Gastrocnemius medialis (tissue), 4 donors: ENCODE data around the gene MID2. TPM values are rescaled to one million over a fixed set of nuclear protein-coding genes. Genes with fewer than 3 reads are reported as not detected.

Experiments
- ATAC-seq, 2 donors: fragments of 150-250 bp; one replicate each; pipeline ENCODE4 v1.9.1; 2016
- DNase-seq, 2 donors: peaks; one replicate each; pipeline ENCODE4 v3.0.0-alpha.2; 2019
- H3K27ac ChIP-seq, 4 donors: fragments of 200-600 bp; sonication (generic); 1 replicate in 1 of 4; 2 replicates in 3 of 4; pipeline ENCODE4 v1.5.1; 2016 to 2018; ENCODE audit warnings: mild to moderate bottlenecking in 2 of 4, moderate library complexity in 1 of 4
- H3K27me3 ChIP-seq, 3 donors: fragments of 200-600 bp; sonication (generic) in 2 of 3; 1 replicate in 1 of 3; 2 replicates in 2 of 3; pipeline versions ENCODE4 v1.5.1 to v1.6.0; 2016 to 2019; ENCODE audit warnings: mild to moderate bottlenecking in 1 of 3, moderate library complexity in 1 of 3
- H3K36me3 ChIP-seq, 2 donors: fragments of 200-600 bp; sonication (generic) in 1 of 2; one replicate each; pipeline ENCODE4 v1.5.1; 2017 to 2018
- H3K4me1 ChIP-seq, 2 donors: fragments of 200-600 bp; sonication (generic) in 1 of 2; one replicate each; pipeline ENCODE4 v1.5.1; 2016 to 2017; ENCODE audit warnings: mild to moderate bottlenecking in 2 of 2
- H3K4me3 ChIP-seq, 4 donors: fragments of 200-600 bp; sonication (generic) in 3 of 4; 1 replicate in 1 of 4; 2 replicates in 3 of 4; pipeline ENCODE4 v1.5.1; 2016 to 2019; ENCODE audit warnings: mild to moderate bottlenecking in 2 of 4
- H3K9me3 ChIP-seq, 3 donors: fragments of 200-600 bp; sonication (generic) in 2 of 3; 1 replicate in 1 of 3; 2 replicates in 2 of 3; pipeline ENCODE4 v1.5.1; 2016 to 2019
- CTCF ChIP-seq, 5 experiments: fragments of 450-650 bp in 3 of 5; fragments of 200-600 bp in 2 of 5; sonication (generic) in 2 of 5; IDR thresholded peaks in 4 of 5; conservative IDR thresholded peaks in 1 of 5; 1 replicate in 4 of 5; 2 replicates in 1 of 5; pipeline ENCODE4 v1.5.1; 2016 to 2019; ENCODE audit warnings: antibody characterized with exemption in 5 of 5, mild to moderate bottlenecking in 3 of 5, moderate library complexity in 3 of 5
- POLR2A ChIP-seq, 2 donors: fragments of 450-650 bp; IDR thresholded peaks; one replicate each; pipeline ENCODE4 v1.6.1; 2017; ENCODE audit warnings: antibody characterized with exemption in 2 of 2, mild to moderate bottlenecking in 2 of 2, moderate library complexity in 2 of 2
- in situ Hi-C, 4 donors: fragments of 200-750 bp; cut with MboI; loops; one replicate each; pipeline versions ENCODE4 v1.15.0 to v1.8.0; 2017; ENCODE audit warnings: low sequenced_read_pairs in 4 of 4
- intact Hi-C: fragments of 100-400 bp; cut with DNase I; formaldehyde crosslinking; loops from one replicate; pipeline ENCODE4 v1.15.1; 2023; ENCODE audit warnings: low total_unique reads
- total RNA-seq, 4 donors: library from RNA; depleted of rRNA; stranded (reverse); fragments of >200 nt; gene quantifications; one replicate each; pipeline versions ENCODE4 v1.1.0 to v1.2.3, GENCODE V29; 2016

The MID2 gene
- total RNA-seq, 4 donors from 2014 or later = 20.5 to 25.4 (median 23.9) TPM

- in situ Hi-C loops (no loop called here), intact Hi-C loops (no loop called here)
- no peaks in the 10 kb centered on the region for H3K4me1 ChIP-seq
- no peaks in the 10 kb centered on the region for H3K36me3 ChIP-seq
- H3K4me3 ChIP-seq = no peak overlapping the region
- H3K9me3 ChIP-seq = peaks cover 0 to 12% (median 0%) of the 10 kb centered on the region in 3 donors
- no peak for TF ChIP-seq POLR2A (IDR thresholded peaks at IDR 0.05)
- TF ChIP-seq CTCF (IDR thresholded peaks at IDR 0.05 in 4 of 5, conservative IDR thresholded peaks at IDR 0.05 in 1 of 5) = no peak
- no peak overlapping the region for H3K27ac ChIP-seq
- DNase-seq (no peak), ATAC-seq (no peak)
- no peaks in the 10 kb centered on the region for H3K27me3 ChIP-seq
Observed at GRCh38 chrX:107818900-107819521, 6.7 kb upstream of the MID2 start.

- Histone ChIP-seq H3K27ac (no peak overlapping the region), H3K4me3 (no peak overlapping the region), H3K36me3 (no peaks in the 10 kb centered on the region), H3K9me3 (peaks cover 0 to 12% (median 0%) of the 10 kb centered on the region in 3 donors), H3K27me3 (no peaks in the 10 kb centered on the region), H3K4me1 (peaks cover 3 to 9% of the 10 kb centered on the region in 2 donors)
- ATAC-seq (no peak), DNase-seq (no peak)
- in situ Hi-C loops (no loop called here), intact Hi-C loops (no loop called here)
- no peak for TF ChIP-seq POLR2A (IDR thresholded peaks at IDR 0.05)
- TF ChIP-seq CTCF (IDR thresholded peaks at IDR 0.05 in 4 of 5, conservative IDR thresholded peaks at IDR 0.05 in 1 of 5) = no peak
Observed at GRCh38 chrX:107823042-107823441, 2.6 kb upstream of the MID2 start.

- intact Hi-C loops = no loop called here
- ATAC-seq (no peak), DNase-seq (no peak)
- TF ChIP-seq CTCF (IDR thresholded peaks at IDR 0.05 in 4 of 5, conservative IDR thresholded peaks at IDR 0.05 in 1 of 5) (no peak), POLR2A (IDR thresholded peaks at IDR 0.05) (no peak)
- in situ Hi-C loops = no loop called here
- no peaks in the 10 kb centered on the region for H3K27me3 ChIP-seq
- H3K4me3 ChIP-seq = no peak overlapping the region
- no peaks in the 10 kb centered on the region for H3K36me3 ChIP-seq
- H3K4me1 ChIP-seq = peaks cover 3 to 9% of the 10 kb centered on the region in 2 donors
- H3K9me3 ChIP-seq = peaks cover 0 to 12% (median 0%) of the 10 kb centered on the region in 3 donors
- H3K27ac ChIP-seq = no peak overlapping the region
Observed at GRCh38 chrX:107823456-107823855, 2.2 kb upstream of the MID2 start.

- Histone ChIP-seq H3K9me3 (no peaks in the 10 kb centered on the region), H3K27me3 (no peaks in the 10 kb centered on the region), H3K4me1 (peaks cover 3 to 9% of the 10 kb centered on the region in 2 donors), H3K27ac (peak overlapping the region; percentile 79 to 92 (median 90)), H3K4me3 (peak overlapping the region; percentile 53 to 76 (median 62)), H3K36me3 (no peaks in the 10 kb centered on the region)
- TF ChIP-seq CTCF (IDR thresholded peaks at IDR 0.05 in 4 of 5, conservative IDR thresholded peaks at IDR 0.05 in 1 of 5) (no peak), POLR2A (IDR thresholded peaks at IDR 0.05) (peak in 1 of 2 donors; percentile 28)
- DNase-seq (peak; percentile 2 to 31), ATAC-seq (peak; percentile 66 to 72)
- in situ Hi-C loops = no loop called here
- intact Hi-C loops = loop anchor here (5.0 kb wide), 1 partner anchor 49 kb away; the partner anchor contains the start of genes NCBP2L and TSC22D3
Observed at GRCh38 chrX:107826238-107827029, 768 bp downstream of the MID2 start.
